Measurements from ENCODE around the gene SLC10A7.

Gene SLC10A7

DNA sequence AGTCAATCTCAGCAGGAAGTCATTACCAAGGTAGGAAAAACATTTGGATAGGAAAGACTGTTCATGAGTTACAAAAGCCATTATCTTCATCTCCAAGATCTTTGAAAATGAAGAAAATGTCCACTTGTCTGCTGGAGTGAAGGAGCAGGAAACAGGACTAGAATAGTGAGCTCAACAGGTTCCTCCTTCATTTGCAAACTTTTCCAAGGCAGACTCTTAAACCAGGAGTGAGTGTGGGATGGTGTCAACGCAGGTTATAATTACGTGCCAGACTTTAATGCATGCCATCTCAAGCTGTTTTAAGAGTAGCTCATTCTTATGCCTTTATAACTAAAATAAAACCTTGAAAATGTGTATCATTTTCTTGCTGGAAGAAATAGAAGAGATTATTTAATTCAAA is 310.9 kb downstream of the SLC10A7 start:
- DNase-seq (ENCODE audit: low spot score) = no peak

DNA sequence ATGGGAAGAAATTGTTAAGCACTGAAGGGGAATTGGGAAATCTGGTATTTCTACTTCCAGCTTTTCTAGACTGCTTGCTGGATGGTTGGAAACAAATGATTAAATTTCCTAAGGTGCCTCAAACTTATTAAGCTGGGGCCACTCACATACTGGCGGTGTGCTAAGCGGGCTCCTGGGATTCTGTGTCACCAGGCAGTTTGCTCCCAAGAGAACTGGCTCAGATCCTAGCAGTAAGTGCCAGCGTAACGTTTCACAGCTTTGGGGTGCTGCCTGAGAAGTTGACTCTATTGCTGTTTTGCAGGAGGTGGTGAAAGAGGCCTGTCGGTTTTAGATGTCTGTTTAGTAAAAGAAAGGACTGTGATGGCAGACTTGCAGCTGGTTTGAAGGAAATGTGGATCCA is 314.3 kb downstream of the SLC10A7 start:
- no peak for DNase-seq (ENCODE audit: low spot score)
